SK-N-SH treated with all-trans-retinoic acid at 6 μM for 48 hours (cell line): ENCODE data around the gene TMUB2.
"Not testable (repeated sequence)": the region's sequence is repeated elsewhere in the genome, so short reads cannot be mapped to it uniquely, and the experiment has no call there.

Source experiments
- ATAC-seq: fragments of 200-7000 bp; cut with Tn5 transposase; 3 replicates; pipeline ENCODE4 v1.9.1; 2020; ENCODE audit warnings: mild to moderate bottlenecking, moderate library complexity
- ARNTL ChIP-seq: fragments of 450-650 bp; formaldehyde crosslinking; IDR thresholded peaks from 2 replicates; pipeline ENCODE4 v1.5.0; 2020; ENCODE audit warnings: low read depth, mild to moderate bottlenecking, moderate library complexity, borderline replicate concordance
- BACH2 ChIP-seq: fragments of 250-450 bp; sonication (Bioruptor Pico); IDR thresholded peaks from 2 replicates; pipeline ENCODE4 v1.9.0; 2021; ENCODE audit warnings: mild to moderate bottlenecking, borderline replicate concordance
- CSDC2 ChIP-seq: fragments of 250-450 bp; sonication (Bioruptor Pico); IDR thresholded peaks from 2 replicates; pipeline ENCODE4 v1.5.0; 2020; ENCODE audit warnings: mild to moderate bottlenecking, moderate library complexity
- CSRNP3 ChIP-seq: fragments of 250-450 bp; sonication (Bioruptor Pico); IDR thresholded peaks from 2 replicates; pipeline ENCODE4 v1.5.1; 2021; ENCODE audit warnings: mild to moderate bottlenecking, moderate library complexity
- ISL1 ChIP-seq: fragments of 250-450 bp; sonication (Bioruptor Pico); IDR thresholded peaks from 2 replicates; pipeline ENCODE4 v2.1.2; 2022; ENCODE audit warnings: mild to moderate bottlenecking, moderate library complexity
- OSR1 ChIP-seq: fragments of 250-450 bp; sonication (Bioruptor Pico); IDR thresholded peaks from 2 replicates; pipeline ENCODE4 v1.8.0; 2022; ENCODE audit warnings: moderate library complexity, mild to moderate bottlenecking, inconsistent platforms
- POU6F1 ChIP-seq: fragments of 250-450 bp; sonication (Bioruptor Pico); IDR thresholded peaks from 2 replicates; pipeline ENCODE4 v1.8.0; 2021; ENCODE audit warnings: low read depth, mild to moderate bottlenecking, moderate library complexity, borderline replicate concordance
- PPARA ChIP-seq: fragments of 250-450 bp; sonication (Bioruptor Pico); IDR thresholded peaks from 2 replicates; pipeline ENCODE4 v1.5.0; 2020; ENCODE audit warnings: mild to moderate bottlenecking, borderline replicate concordance
- RARB ChIP-seq: fragments of 250-450 bp; sonication (Bioruptor Pico); IDR thresholded peaks from 2 replicates; pipeline ENCODE4 v1.8.0; 2021; ENCODE audit warnings: mild to moderate bottlenecking, moderate library complexity
- SNAI2 ChIP-seq: fragments of 250-450 bp; sonication (Bioruptor Pico); IDR thresholded peaks from 2 replicates; pipeline ENCODE4 v1.5.0; 2020; ENCODE audit warnings: mild to moderate bottlenecking, moderate library complexity
- TCF4 ChIP-seq: fragments of 250-450 bp; sonication (Bioruptor Pico); IDR thresholded peaks from 2 replicates; pipeline ENCODE4 v1.8.0; 2021; ENCODE audit warnings: mild to moderate bottlenecking, moderate library complexity, borderline replicate concordance
- ZC3H10 ChIP-seq: fragments of 250-450 bp; sonication (Bioruptor Pico); IDR thresholded peaks from 2 replicates; pipeline ENCODE4 v1.5.1; 2021; ENCODE audit warnings: mild to moderate bottlenecking, moderate library complexity
- ZFP3 ChIP-seq: fragments of 250-450 bp; sonication (Bioruptor Pico); IDR thresholded peaks from 2 replicates; pipeline ENCODE4 v1.5.0; 2020; ENCODE audit warnings: mild to moderate bottlenecking, moderate library complexity
- ZFP30 ChIP-seq: fragments of 450-650 bp; formaldehyde crosslinking; IDR thresholded peaks from 2 replicates; pipeline ENCODE4 v1.5.0; 2022; ENCODE audit warnings: mild to moderate bottlenecking, moderate library complexity
- ZNF70 ChIP-seq: fragments of 450-650 bp; formaldehyde crosslinking; IDR thresholded peaks from 2 replicates; pipeline ENCODE4 v1.5.0; 2020; ENCODE audit warnings: mild to moderate bottlenecking, moderate library complexity
- ZNF8 ChIP-seq: fragments of 450-650 bp; formaldehyde crosslinking; IDR thresholded peaks from 2 replicates; pipeline ENCODE4 v1.5.0; 2020; ENCODE audit warnings: mild to moderate bottlenecking, moderate library complexity
- TF ChIP-seq, protein P1 (sequence below): fragments of 250-450 bp; sonication (Bioruptor Pico); IDR thresholded peaks from 2 replicates; pipeline ENCODE4 v1.5.1; 2020; ENCODE audit warnings: low read depth, mild to moderate bottlenecking, moderate library complexity

Gene TMUB2

GRCh38 chr17:44186307-44187130 lies at the start of gene TMUB2:
Gene TMUB2, plus strand, starts transcription at chr17:44186972. Its CDS starts 737 bp downstream, at chr17:44187709.
- no peak for TF ChIP-seq ZNF8
- TF ChIP-seq RARB (CRISPR knock-in tag): no peak
- TF ChIP-seq TCF4 (CRISPR knock-in tag): no peak
- peak; percentile 80 for ATAC-seq

GRCh38 chr17:44137891-44138709 lies 48.7 kb upstream of the TMUB2 start:
- ATAC-seq: peak; percentile 91
- TF ChIP-seq ZNF8 (no peak), CSRNP3 (CRISPR knock-in tag) (no peak), PPARA (CRISPR knock-in tag) (no peak), ZFP30 (CRISPR knock-in tag) (no peak), ZFP3 (no peak), TCF4 (CRISPR knock-in tag) (no peak), ZC3H10 (CRISPR knock-in tag) (no peak), POU6F1 (CRISPR knock-in tag) (no peak), BACH2 (CRISPR knock-in tag) (no peak), SNAI2 (CRISPR knock-in tag) (no peak), OSR1 (no peak), ZNF70 (CRISPR knock-in tag) (no peak), ARNTL (CRISPR knock-in tag) (no peak), CSDC2 (CRISPR knock-in tag) (no peak)
- TF ChIP-seq, protein P1, sequence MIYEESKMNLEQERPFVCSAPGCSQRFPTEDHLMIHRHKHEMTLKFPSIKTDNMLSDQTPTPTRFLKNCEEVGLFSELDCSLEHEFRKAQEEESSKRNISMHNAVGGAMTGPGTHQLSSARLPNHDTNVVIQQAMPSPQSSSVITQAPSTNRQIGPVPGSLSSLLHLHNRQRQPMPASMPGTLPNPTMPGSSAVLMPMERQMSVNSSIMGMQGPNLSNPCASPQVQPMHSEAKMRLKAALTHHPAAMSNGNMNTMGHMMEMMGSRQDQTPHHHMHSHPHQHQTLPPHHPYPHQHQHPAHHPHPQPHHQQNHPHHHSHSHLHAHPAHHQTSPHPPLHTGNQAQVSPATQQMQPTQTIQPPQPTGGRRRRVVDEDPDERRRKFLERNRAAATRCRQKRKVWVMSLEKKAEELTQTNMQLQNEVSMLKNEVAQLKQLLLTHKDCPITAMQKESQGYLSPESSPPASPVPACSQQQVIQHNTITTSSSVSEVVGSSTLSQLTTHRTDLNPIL (CRISPR knock-in tag): no peak

- ATAC-seq: not testable (repeated sequence)
These were observed 42.9 kb upstream of the TMUB2 start for GRCh38 chr17:44143921-44144320.

DNA sequence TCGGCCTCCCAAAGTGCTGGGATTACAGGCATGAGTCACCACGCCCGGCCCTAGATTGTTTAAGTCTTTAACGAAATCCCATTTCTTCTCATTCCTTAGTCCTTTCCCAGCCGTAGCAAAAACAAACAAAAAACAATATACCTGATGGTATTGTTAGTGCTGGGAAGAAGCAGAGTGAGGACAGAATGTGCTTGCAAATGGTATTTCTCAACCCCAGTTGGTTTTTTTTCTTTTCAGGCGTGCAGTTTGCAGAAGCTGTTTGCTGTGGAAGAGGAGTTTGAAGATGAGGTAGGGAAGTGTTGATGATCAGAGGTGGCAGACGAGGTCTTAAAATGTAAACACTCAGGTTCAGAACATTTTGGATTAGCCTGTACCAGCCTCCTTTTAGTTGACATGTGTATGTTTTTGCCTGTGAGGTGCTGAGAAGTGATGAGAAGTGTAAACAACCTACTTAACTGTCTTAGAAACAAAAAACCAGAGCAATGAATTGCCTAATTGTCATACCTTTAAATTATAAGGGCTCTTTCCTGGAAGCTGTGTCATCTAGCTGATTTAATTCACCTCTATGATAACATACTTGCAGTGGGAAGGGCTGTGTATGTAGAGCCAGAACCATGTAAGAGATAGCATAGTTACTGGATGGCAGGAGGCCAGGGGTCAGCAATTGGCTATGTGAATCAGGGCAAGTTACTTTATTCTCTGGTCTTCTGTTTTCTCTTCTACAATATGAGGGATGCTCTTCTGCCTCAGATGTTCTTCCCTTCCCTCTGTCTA lies 41.6 kb upstream of the TMUB2 start:
- TF ChIP-seq ZC3H10 (CRISPR knock-in tag) (no peak), ISL1 (CRISPR knock-in tag) (peak; percentile 81), ZFP30 (CRISPR knock-in tag) (no peak)
- TF ChIP-seq, all 23 proteins: peak for 1
- ATAC-seq: no peak

- ATAC-seq: no peak
- TF ChIP-seq TCF4 (CRISPR knock-in tag) (no peak), PPARA (CRISPR knock-in tag) (no peak)
These were observed 40.1 kb upstream of the TMUB2 start for GRCh38 chr17:44146375-44147346.
